Measurements from ENCODE around the gene DPT. TPM values are rescaled to one million over a fixed set of nuclear protein-coding genes. Genes with fewer than 3 reads are reported as not detected.

Gene DPT
- total RNA-seq, 2 experiments from 2014 or later: not detected

DNA sequence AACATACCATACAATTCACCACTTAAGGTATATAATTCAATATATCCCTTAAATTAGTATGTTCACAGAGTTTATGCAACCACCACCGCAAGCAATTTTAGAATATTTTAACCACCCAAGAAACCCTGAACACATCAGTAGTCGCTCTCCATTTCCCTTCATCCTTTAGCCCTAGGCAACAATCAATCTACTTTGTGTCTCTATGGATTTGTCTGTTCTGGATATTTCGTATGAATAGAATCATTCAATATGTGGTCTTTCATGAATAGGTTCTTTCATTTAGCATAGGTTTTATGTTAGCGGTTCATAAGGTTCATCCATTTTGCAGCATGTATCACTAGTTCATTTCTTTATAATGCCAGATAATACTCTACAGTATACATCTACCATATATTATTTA lies 4.2 kb upstream of the DPT start:
- CTCF ChIA-PET: no interaction called here
- Mint-ChIP-seq H3K4me3 (no peak overlapping the region), H3K27me3 (peaks cover 7% of the 10 kb centered on the region), H3K27ac (no peak overlapping the region), H3K36me3 (ENCODE audit: low read depth) (no peaks in the 10 kb centered on the region), H3K9me3 (no peaks in the 10 kb centered on the region), H3K4me1 (ENCODE audit: low read depth) (no peaks in the 10 kb centered on the region)
- DNase-seq: no peak
- POLR2A ChIA-PET: no interaction called here
- ATAC-seq (ENCODE audit: poor library complexity): no peak
- no peaks in the 10 kb centered on the region for H3K27me3 ChIP-seq (ENCODE audit: control insufficient read depth in 1 of 2, insufficient read depth in 2 of 2, low read length in 2 of 2)
- intact Hi-C loops (cut with DNase I, micrococcal nuclease): no loop called here
- TF ChIP-seq, protein P1, sequence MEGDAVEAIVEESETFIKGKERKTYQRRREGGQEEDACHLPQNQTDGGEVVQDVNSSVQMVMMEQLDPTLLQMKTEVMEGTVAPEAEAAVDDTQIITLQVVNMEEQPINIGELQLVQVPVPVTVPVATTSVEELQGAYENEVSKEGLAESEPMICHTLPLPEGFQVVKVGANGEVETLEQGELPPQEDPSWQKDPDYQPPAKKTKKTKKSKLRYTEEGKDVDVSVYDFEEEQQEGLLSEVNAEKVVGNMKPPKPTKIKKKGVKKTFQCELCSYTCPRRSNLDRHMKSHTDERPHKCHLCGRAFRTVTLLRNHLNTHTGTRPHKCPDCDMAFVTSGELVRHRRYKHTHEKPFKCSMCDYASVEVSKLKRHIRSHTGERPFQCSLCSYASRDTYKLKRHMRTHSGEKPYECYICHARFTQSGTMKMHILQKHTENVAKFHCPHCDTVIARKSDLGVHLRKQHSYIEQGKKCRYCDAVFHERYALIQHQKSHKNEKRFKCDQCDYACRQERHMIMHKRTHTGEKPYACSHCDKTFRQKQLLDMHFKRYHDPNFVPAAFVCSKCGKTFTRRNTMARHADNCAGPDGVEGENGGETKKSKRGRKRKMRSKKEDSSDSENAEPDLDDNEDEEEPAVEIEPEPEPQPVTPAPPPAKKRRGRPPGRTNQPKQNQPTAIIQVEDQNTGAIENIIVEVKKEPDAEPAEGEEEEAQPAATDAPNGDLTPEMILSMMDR (IDR thresholded peaks at IDR 0.05): no peak
- H3K4me3 ChIP-seq (ENCODE audit: low read length): no peak overlapping the region
- no peaks in the 10 kb centered on the region for H3K9me3 ChIP-seq (ENCODE audit: control insufficient read depth in 1 of 2, insufficient read depth in 1 of 2, low read length in 2 of 2)
- H3K36me3 ChIP-seq (ENCODE audit: insufficient read depth, low read length): no peaks in the 10 kb centered on the region
- H3K4me1 ChIP-seq (ENCODE audit: insufficient read depth, low read length): no peaks in the 10 kb centered on the region
- H3K27ac ChIP-seq (ENCODE audit: low read depth in 1 of 2, low read length in 2 of 2): no peak overlapping the region

DNA sequence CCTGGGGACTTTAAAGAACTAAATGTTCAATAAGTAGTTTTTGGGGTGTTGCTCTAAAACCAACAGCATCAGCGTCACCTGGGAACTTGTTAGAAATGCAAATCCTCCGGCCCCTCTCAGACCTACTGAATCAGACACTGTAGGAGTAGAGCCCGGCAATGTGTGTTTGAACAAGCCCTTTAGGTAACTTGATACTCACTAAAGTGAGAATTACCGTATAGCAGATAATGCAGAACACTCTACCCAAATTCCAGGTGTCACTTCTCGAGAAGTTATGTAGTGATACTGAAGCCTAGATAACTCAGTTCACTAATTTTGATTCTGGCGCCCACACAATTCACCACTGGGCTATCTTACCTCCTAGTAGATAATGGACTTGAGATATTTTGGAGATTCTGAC lies 3.7 kb upstream of the DPT start:
- H3K27ac Mint-ChIP-seq: no peak overlapping the region
- no peak overlapping the region for H3K4me3 Mint-ChIP-seq
- ChIA-PET CTCF (no interaction called here), POLR2A (no interaction called here)
- Histone ChIP-seq H3K4me3 (ENCODE audit: low read length) (no peak overlapping the region), H3K36me3 (ENCODE audit: insufficient read depth, low read length) (no peaks in the 10 kb centered on the region), H3K27ac (ENCODE audit: low read depth in 1 of 2, low read length in 2 of 2) (no peak overlapping the region), H3K4me1 (ENCODE audit: insufficient read depth, low read length) (no peaks in the 10 kb centered on the region), H3K9me3 (ENCODE audit: control insufficient read depth in 1 of 2, insufficient read depth in 1 of 2, low read length in 2 of 2) (no peaks in the 10 kb centered on the region), H3K27me3 (ENCODE audit: control insufficient read depth in 1 of 2, insufficient read depth in 2 of 2, low read length in 2 of 2) (no peaks in the 10 kb centered on the region)
- no peaks in the 10 kb centered on the region for H3K9me3 Mint-ChIP-seq
- no peaks in the 10 kb centered on the region for H3K36me3 Mint-ChIP-seq (ENCODE audit: low read depth)
- TF ChIP-seq, protein P1 (IDR thresholded peaks at IDR 0.05): no peak
- ATAC-seq (ENCODE audit: poor library complexity) (no peak), DNase-seq (no peak)
- H3K4me1 Mint-ChIP-seq (ENCODE audit: low read depth): no peaks in the 10 kb centered on the region
- intact Hi-C loops (cut with DNase I, micrococcal nuclease): no loop called here
- peaks cover 7% of the 10 kb centered on the region for H3K27me3 Mint-ChIP-seq

DNA sequence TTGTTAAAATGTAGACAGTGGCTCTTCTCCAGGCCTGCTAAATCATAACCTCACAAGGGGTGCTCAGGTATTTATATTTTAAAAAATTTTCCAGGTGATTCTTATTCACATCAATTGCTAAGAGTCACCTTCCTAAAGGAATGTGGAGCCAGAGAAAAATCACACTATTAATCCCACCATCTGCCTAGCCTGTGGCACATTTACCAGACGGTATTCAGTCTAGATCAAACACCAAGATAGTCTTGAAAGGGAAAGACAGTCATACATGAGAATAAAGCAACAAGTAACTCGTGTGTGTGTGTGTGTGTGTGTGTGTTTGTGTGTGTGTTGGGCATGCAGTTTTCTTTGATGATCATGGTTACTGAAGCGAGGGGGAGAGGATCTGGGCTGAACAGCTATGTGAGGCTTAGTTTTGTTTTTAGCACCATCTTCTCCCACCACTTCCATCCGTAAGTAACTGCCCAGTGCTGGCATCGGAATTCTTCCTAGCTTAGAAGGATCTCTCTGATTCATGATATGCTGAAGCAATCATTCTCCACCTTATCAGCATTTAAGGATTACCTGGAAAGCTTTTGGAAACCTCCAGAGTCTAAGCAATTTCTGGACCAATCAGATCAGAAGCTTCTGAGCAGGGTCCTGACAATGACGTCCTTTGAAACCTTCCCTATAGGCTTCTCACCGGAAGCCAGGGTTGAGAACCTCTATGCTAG lies 2.4 kb upstream of the DPT start:
- Mint-ChIP-seq H3K9me3 (no peaks in the 10 kb centered on the region), H3K27ac (no peak overlapping the region), H3K27me3 (peaks cover 7% of the 10 kb centered on the region), H3K36me3 (ENCODE audit: low read depth) (no peaks in the 10 kb centered on the region), H3K4me3 (no peak overlapping the region), H3K4me1 (ENCODE audit: low read depth) (no peaks in the 10 kb centered on the region)
- intact Hi-C loops (cut with DNase I, micrococcal nuclease): no loop called here
- ATAC-seq (ENCODE audit: poor library complexity): no peak
- CTCF ChIA-PET: interaction anchor here (0.7 kb wide), 1 partner anchor 53 kb away, joined by 3 read pairs; no protein-coding TSS in a partner anchor
- DNase-seq: no peak
- Histone ChIP-seq H3K36me3 (ENCODE audit: insufficient read depth, low read length) (no peaks in the 10 kb centered on the region), H3K4me1 (ENCODE audit: insufficient read depth, low read length) (no peaks in the 10 kb centered on the region), H3K4me3 (ENCODE audit: low read length) (no peak overlapping the region), H3K27ac (ENCODE audit: low read depth in 1 of 2, low read length in 2 of 2) (no peak overlapping the region), H3K27me3 (ENCODE audit: control insufficient read depth in 1 of 2, insufficient read depth in 2 of 2, low read length in 2 of 2) (no peaks in the 10 kb centered on the region), H3K9me3 (ENCODE audit: control insufficient read depth in 1 of 2, insufficient read depth in 1 of 2, low read length in 2 of 2) (no peaks in the 10 kb centered on the region)
- TF ChIP-seq, protein P1 (IDR thresholded peaks at IDR 0.05): no peak
- POLR2A ChIA-PET: no interaction called here
